Nucleus accumbens (tissue), 56 donors: Measurements from ENCODE around the gene CADM2.

Experiments
- DNase-seq, 56 donors: peaks; one replicate each; lab custom pipeline; 2025; lab: John Stamatoyannopoulos, UW

CADM2 gene

DNA sequence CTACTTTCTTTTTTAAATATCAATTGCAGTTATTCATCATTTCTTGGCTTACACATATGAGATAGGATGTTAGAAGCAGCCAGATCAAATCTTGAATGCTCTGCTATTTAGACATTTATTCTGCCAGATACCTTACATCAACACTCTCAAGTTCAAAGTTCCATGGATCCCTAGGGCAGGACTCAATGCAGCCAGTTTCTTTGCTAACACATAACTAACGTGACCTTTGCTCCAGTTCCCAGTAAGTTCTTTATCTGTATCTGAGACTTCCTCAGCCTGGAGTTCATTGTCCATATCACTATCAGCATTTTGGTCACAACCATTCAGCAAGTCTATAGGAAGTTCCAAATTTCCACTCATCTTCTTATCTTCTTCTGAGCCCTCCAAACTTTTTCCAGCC, 1092.3 kb downstream of the CADM2 start:
- DNase-seq: no peak

DNA sequence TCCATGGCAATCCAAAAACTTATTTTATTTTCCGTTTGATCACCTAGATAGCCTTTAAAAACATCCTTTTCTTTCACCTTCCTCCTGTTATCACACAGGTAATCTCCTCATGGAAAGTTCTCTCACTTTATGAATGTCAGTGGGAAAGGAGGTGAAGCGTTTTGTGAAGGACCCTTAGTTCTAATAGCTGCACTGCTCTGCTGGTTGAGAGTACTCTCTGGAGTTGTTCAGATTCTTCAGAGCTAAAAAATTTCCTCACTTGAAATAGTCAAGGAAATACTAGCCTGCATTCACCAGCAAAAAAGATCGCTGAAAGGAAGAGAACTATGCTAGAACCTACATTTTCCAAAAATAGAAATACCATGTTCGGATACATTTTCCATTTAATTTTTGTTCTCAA, 1097.2 kb downstream of the CADM2 start:
- no peak for DNase-seq

DNA sequence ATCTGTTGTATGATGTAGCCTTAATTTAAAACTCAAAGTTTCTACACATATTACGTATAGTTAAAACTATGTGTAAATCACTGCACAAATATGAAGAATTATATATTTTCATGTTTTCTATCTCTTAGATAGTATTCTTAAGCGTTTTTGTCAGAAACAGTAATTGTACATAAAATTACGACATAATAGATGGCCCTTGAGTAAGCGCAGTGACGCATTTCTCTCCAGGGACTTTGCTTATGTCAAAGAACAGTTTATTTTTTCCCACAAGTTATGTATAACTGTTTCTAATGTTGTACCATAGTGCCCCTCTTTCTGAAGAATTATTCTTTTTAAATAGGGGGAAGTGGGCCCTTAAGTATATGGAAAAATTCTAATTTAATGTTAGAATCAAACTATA, 1098.2 kb downstream of the CADM2 start:
- DNase-seq: no peak

DNA sequence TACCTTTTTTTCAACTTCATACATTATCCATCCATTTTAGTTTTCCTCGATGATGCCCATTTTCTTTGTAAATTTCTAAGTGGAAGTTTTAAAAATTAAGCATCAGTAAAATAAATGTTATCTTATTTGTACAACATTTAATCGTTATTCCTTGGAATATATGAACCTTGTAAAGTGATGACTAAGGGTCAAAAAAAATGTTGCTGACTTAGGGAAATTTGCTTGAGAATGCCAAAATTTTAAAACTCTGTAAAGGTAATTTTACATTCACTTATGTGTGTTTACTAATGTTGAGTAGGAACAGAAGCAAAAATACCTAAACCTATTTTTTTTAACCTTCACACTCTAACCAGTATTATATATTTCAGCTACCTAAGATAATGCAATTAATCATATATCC, 1115.0 kb downstream of the CADM2 start:
- no peak for DNase-seq

DNA sequence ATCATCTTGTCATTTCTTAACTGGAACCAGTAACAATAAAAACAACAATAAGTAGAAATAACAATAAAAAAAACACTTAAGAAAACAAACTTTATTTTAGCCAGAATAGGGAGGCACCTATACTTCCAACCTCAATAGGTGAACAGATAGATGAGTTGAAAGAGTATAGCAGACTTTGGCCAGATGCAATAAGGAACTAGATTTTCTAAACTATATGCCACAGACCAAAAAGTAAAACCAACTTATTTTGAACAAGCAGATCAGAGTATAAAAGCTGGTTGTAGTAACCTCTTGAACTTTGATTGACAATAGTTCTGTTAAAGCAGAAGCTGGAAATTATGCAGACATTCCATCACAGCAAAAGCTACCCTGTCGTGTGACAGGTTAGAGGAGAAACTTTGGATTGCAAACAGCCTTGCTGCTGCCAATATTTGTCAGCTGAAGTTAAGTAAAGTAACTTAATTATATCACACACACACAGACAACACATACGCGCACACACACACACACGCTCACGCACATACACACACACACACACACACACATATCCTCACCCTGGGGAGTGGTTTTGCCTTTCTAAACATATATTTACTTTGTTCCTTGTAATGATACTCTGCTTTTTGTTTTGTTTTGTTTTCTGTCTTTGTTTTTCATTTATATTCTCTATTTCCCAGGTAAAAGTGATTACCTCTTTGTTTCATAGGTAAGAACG, 1128.5 kb downstream of the CADM2 start:
- no peak for DNase-seq

DNA sequence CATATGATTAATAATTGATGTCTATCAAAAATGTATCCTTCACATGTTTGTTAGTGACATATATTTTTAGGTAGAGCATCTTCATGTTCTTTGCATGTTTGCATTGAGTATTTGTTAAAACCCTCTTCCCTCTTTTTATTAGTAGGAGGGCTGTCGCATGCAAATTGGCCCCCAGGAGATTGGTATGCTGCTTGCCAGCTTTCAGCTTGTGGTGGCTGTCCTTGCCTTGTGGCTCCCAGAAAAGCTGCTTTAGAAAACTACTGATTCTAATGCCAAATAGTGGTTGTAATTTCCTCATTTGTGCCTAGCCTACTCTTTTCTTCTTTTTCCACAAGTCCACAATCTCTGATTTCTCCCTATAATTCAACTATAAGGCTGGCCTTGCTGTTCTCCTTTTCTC, 1145.4 kb downstream of the CADM2 start:
- no peak for DNase-seq

DNA sequence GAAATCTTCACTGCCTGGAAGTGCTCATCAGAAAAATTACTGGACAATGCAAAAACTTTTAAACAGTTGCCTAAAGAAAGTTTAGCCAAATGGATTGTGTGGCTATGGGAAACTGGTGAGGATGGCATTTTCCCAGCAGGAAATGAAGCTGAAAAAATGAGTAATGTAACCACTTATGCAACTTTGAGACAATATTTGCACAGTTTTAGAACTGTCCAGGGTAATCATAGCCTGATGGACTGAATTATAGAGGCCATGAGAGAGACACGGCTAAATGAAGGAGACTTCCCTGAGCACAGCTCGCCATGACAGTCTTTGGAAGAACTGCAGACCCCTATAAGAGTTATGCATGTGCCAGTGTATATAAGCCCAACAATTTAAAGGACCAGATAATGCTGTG, 1150.6 kb downstream of the CADM2 start:
- DNase-seq: no peak
